ENCODE measurements around the gene CARMIL1. TPM values are rescaled to one million over a fixed set of nuclear protein-coding genes. Genes with fewer than 3 reads are reported as not detected.

CARMIL1 gene
- total RNA-seq, 1 experiment from 2014 or later: 23.6 TPM

DNA sequence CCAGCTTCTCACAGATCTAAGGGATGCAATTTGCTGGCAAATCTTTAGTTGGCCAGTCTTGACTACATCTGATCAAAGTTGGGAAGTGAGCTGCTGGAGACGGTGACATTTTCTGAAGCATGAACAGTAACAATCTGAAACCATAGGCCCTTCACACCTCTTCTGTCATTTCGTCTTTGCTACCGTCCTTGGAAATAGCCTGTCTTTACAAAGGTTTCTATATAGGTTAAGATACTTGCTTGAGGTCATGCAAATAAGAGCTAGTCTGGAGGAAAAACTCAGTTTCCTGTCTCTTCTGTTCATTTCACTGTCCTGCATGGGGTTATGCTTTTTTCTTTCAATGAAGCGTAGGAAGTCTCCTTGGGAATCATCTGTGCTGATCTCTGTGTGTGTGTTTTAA is 55.6 kb downstream of the CARMIL1 start:
- Mint-ChIP-seq H3K27me3 (ENCODE audit: low read depth) (no peaks in the 10 kb centered on the region), H3K36me3 (ENCODE audit: insufficient read depth in 1 of 3, low read depth in 3 of 3) (no peaks in the 10 kb centered on the region), H3K9me3 (no peaks in the 10 kb centered on the region), H3K27ac (peak overlapping the region in 1 of 3 experiments; percentile 30; a peak in 3 of 7 replicates), H3K4me3 (no peak overlapping the region), H3K4me1 (peaks cover 62 to 65% of the 10 kb centered on the region in 2 experiments)
- H2BK120ac ChIP-seq (ENCODE audit: low read depth, low read length, poor library complexity, severe bottlenecking): no peak overlapping the region
- H4K91ac ChIP-seq (ENCODE audit: insufficient read length, low read depth, low read length): no peak overlapping the region
- no peaks in the 10 kb centered on the region for H3K9me3 ChIP-seq (ENCODE audit: control insufficient read depth, low read depth, low read length)
- H3K79me1 ChIP-seq (ENCODE audit: insufficient read depth, low read depth, low read length, poor library complexity, severe bottlenecking): no peaks in the 10 kb centered on the region
- no peak overlapping the region for H2BK15ac ChIP-seq (ENCODE audit: low read depth, low read length)
- no peak overlapping the region for H2BK12ac ChIP-seq (ENCODE audit: insufficient read length, low read depth, low read length)
- H3K4me1 ChIP-seq (ENCODE audit: insufficient read depth, low read length): peaks cover 9% of the 10 kb centered on the region; the same call in 1 of the 2 replicates
- H3K14ac ChIP-seq (ENCODE audit: insufficient read depth, low read length): no peak overlapping the region
- no peak for DNase-seq
- no peak overlapping the region for H3K4ac ChIP-seq (ENCODE audit: low read depth, low read length)
- no peak overlapping the region for H2BK5ac ChIP-seq (ENCODE audit: insufficient read length, low read length)
- H3K79me2 ChIP-seq (ENCODE audit: insufficient read depth, low read length): peaks cover 8% of the 10 kb centered on the region; the same call in 1 of the 2 replicates
- no peak overlapping the region for H3K56ac ChIP-seq (ENCODE audit: insufficient read length, low read depth, low read length)
- H3K4me2 ChIP-seq (ENCODE audit: insufficient read depth, insufficient read length, low read length): no peak overlapping the region
- no peak overlapping the region for H3K27ac ChIP-seq (ENCODE audit: insufficient read length, low read depth, low read length)
- H3K27me3 ChIP-seq (ENCODE audit: insufficient read depth, low read length): no peaks in the 10 kb centered on the region
- no peak overlapping the region for H3K23ac ChIP-seq (ENCODE audit: insufficient read length, low read depth, low read length)
- H2BK20ac ChIP-seq (ENCODE audit: low read depth, low read length, poor library complexity, severe bottlenecking): no peak overlapping the region
- H3K18ac ChIP-seq (ENCODE audit: insufficient read length, low read depth, low read length): no peak overlapping the region
- H3K9ac ChIP-seq (ENCODE audit: extremely low read depth, insufficient read length, low read length): no peak overlapping the region
- H2AK5ac ChIP-seq (ENCODE audit: insufficient read length, low read length): no peak overlapping the region
- no peak overlapping the region for H4K5ac ChIP-seq (ENCODE audit: insufficient read length, low read depth, low read length)
- H3T11ph ChIP-seq (ENCODE audit: low read length): no peak overlapping the region
- H4K20me1 ChIP-seq (ENCODE audit: control insufficient read depth, insufficient read depth, insufficient read length): no peaks in the 10 kb centered on the region
- no peak overlapping the region for H4K8ac ChIP-seq (replicated peaks; ENCODE audit: insufficient read length, low read depth, low read length)
- no peaks in the 10 kb centered on the region for H3K23me2 ChIP-seq (ENCODE audit: insufficient read length, low read depth, low read length, poor library complexity, severe bottlenecking)
- TF ChIP-seq, protein P1, sequence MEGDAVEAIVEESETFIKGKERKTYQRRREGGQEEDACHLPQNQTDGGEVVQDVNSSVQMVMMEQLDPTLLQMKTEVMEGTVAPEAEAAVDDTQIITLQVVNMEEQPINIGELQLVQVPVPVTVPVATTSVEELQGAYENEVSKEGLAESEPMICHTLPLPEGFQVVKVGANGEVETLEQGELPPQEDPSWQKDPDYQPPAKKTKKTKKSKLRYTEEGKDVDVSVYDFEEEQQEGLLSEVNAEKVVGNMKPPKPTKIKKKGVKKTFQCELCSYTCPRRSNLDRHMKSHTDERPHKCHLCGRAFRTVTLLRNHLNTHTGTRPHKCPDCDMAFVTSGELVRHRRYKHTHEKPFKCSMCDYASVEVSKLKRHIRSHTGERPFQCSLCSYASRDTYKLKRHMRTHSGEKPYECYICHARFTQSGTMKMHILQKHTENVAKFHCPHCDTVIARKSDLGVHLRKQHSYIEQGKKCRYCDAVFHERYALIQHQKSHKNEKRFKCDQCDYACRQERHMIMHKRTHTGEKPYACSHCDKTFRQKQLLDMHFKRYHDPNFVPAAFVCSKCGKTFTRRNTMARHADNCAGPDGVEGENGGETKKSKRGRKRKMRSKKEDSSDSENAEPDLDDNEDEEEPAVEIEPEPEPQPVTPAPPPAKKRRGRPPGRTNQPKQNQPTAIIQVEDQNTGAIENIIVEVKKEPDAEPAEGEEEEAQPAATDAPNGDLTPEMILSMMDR (conservative IDR thresholded peaks at IDR 0.05): no peak
- no CpG with 5 or more reads among the region's 4 CpGs for WGBS (ENCODE audit: extremely low coverage, insufficient read length, low lambda C conversion rate)
- no peak overlapping the region for H2AFZ ChIP-seq (ENCODE audit: low read length)

All from H9 (cell line).